ENCODE measurements around the gene RNF212B. TPM values are rescaled to one million over a fixed set of nuclear protein-coding genes. Genes with fewer than 3 reads are reported as not detected.
A peak's percentile ranks its signal among the peaks of the same experiment; 100 is the strongest.

RNF212B gene
- total RNA-seq, 2 experiments from 2014 or later, result not detected

DNA sequence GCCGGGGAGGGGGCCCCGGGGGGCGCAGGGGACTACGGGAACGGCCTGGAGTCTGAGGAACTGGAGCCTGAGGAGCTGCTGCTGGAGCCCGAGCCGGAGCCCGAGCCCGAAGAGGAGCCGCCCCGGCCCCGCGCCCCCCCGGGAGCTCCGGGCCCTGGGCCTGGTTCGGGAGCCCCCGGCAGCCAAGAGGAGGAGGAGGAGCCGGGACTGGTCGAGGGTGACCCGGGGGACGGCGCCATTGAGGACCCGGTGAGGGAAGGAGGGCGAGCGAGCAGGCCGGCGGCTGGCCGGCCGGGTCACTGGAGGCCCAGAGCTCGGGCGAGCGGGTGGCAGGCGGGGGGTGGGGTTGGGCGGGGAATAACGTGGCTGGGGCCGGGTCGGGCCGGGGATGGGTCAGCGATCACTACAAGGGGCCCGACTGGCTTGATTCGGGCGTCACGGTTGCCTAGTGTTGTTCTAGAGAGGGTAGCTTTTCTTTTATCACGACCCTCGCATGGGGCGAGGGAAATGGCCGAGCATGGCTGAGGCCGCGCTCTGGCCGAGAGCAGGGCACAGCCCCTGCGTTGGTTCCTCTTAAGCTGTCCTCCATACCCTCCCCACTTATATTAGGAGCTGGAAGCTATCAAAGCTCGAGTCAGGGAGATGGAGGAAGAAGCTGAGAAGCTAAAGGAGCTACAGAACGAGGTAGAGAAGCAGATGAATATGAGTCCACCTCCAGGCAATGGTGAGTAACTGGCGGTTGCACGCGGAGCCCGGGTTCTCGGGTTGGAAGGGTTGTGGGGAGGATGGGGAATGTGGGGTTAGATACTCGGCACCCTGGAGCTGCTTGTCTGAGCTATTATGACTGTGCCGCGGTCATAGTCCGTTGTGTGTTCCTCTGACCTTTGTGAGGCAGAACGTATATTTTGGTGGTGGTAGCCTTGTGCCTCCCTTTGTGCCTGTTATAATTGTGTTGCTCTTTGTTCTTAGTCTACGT is 84.1 kb downstream of the RNF212B start:
- Histone ChIP-seq H3K36me3 (ENCODE audit: insufficient read depth, low read length) (peaks cover 32% of the 10 kb centered on the region), H3K27me3 (ENCODE audit: control insufficient read depth in 1 of 2, insufficient read depth in 2 of 2, low read length in 2 of 2) (no peaks in the 10 kb centered on the region), H3K4me1 (ENCODE audit: insufficient read depth, low read length) (peaks cover 29% of the 10 kb centered on the region), H3K4me3 (ENCODE audit: low read length) (peak overlapping the region; percentile 87), H3K27ac (ENCODE audit: low read depth in 1 of 2, low read length in 2 of 2) (peak overlapping the region; percentile 70 to 89), H3K9me3 (ENCODE audit: control insufficient read depth in 1 of 2, insufficient read depth in 1 of 2, low read length in 2 of 2) (no peaks in the 10 kb centered on the region)
- Mint-ChIP-seq H3K4me1 (ENCODE audit: low read depth) (peaks cover 35% of the 10 kb centered on the region), H3K36me3 (ENCODE audit: low read depth) (peaks cover 50% of the 10 kb centered on the region), H3K9me3 (no peaks in the 10 kb centered on the region), H3K27ac (peak overlapping the region; percentile 92), H3K27me3 (no peaks in the 10 kb centered on the region), H3K4me3 (peak overlapping the region; percentile 92)
- CTCF ChIA-PET, result interaction anchor here (0.7 to 4.1 kb wide), 10 partner anchors 20 to 894 kb away, joined by 3 to 66 read pairs (median 4); partner anchors contain the start of genes HOMEZ, MDP1 and PPP1R3E
- peak in 11 of 14 experiments; percentile 8 to 69 (median 35) for DNase-seq
- POLR2A ChIA-PET, result interaction anchor here (0.6 to 7.0 kb wide), 36 partner anchors 14 to 1120 kb away, joined by 3 to 455 read pairs (median 4); partner anchors contain the start of genes ACIN1, AP1G2, BCL2L2 and C14orf119
- intact Hi-C loops (cut with DNase I, micrococcal nuclease), result loop anchor here (1.0 to 10.0 kb wide), 9 partner anchors 20 to 397 kb away; partner anchors contain the start of genes HOMEZ (in 2 of the 2), ACIN1 (in 1 of the 2), C14orf119 (in 1 of the 2) and NGDN (in 1 of the 2)
- ATAC-seq (ENCODE audit: poor library complexity), result no peak
- no peak for TF ChIP-seq CTCF (IDR thresholded peaks at IDR 0.05)

Other genes starting within 250 kb of the RNF212B start
- 1 to 10 TPM; 7.6 to 8.4 TPM for gene C14orf93, start 227.8 kb upstream of the RNF212B start, total RNA-seq
- gene PSMB5, start 203.0 kb upstream of the RNF212B start, total RNA-seq, result 10 to 100 TPM; 20.1 to 24.5 TPM
- under 1 TPM; 0.16 to 0.31 TPM for gene PSMB11, start 195.7 kb upstream of the RNF212B start, total RNA-seq
- 1 to 10 TPM; 3.3 to 3.7 TPM for gene CDH24, start 180.4 kb upstream of the RNF212B start, total RNA-seq
- 100 to 1,000 TPM; 282 to 288 TPM for gene ACIN1, start 142.8 kb upstream of the RNF212B start, total RNA-seq
- gene C14orf119, start 142.4 kb upstream of the RNF212B start, total RNA-seq, result 1 to 10 TPM; 3.1 to 3.9 TPM
- not detected for gene CIROP, start 132.9 kb upstream of the RNF212B start, total RNA-seq
- not detected for gene CEBPE, start 118.7 kb upstream of the RNF212B start, total RNA-seq
- under 1 TPM; 0.73 to 0.80 TPM for gene SLC7A8, start 54.3 kb upstream of the RNF212B start, total RNA-seq
- 1 to 10 TPM; 2.0 to 2.8 TPM for gene HOMEZ, start 48.2 kb downstream of the RNF212B start, total RNA-seq
- gene PPP1R3E, start 64.9 kb downstream of the RNF212B start, total RNA-seq, result 10 to 100 TPM; 51.0 to 53.8 TPM
- 1 to 10 TPM; 2.3 to 3.7 TPM for gene BCL2L2, start 68.9 kb downstream of the RNF212B start, total RNA-seq
- gene PABPN1, start 83.5 kb downstream of the RNF212B start, total RNA-seq, result 100 to 1,000 TPM; 188 to 195 TPM
- gene SLC22A17, start 115.0 kb downstream of the RNF212B start, total RNA-seq, result 10 to 100 TPM; 19.5 to 21.1 TPM
- not detected for gene EFS, start 127.2 kb downstream of the RNF212B start, total RNA-seq
- gene IL25, start 134.9 kb downstream of the RNF212B start, total RNA-seq, result not detected
- gene CMTM5, start 139.1 kb downstream of the RNF212B start, total RNA-seq, result not detected
- gene MYH6, start 170.3 kb downstream of the RNF212B start, total RNA-seq, result not detected
- not detected for gene MYH7, start 197.7 kb downstream of the RNF212B start, total RNA-seq
- 100 to 1,000 TPM; 146 to 149 TPM for gene NGDN, start 231.8 kb downstream of the RNF212B start, total RNA-seq

Measured in CD4-positive, alpha-beta T cell (primary cell).